ENCODE measurements around the gene SUN5.

DNA sequence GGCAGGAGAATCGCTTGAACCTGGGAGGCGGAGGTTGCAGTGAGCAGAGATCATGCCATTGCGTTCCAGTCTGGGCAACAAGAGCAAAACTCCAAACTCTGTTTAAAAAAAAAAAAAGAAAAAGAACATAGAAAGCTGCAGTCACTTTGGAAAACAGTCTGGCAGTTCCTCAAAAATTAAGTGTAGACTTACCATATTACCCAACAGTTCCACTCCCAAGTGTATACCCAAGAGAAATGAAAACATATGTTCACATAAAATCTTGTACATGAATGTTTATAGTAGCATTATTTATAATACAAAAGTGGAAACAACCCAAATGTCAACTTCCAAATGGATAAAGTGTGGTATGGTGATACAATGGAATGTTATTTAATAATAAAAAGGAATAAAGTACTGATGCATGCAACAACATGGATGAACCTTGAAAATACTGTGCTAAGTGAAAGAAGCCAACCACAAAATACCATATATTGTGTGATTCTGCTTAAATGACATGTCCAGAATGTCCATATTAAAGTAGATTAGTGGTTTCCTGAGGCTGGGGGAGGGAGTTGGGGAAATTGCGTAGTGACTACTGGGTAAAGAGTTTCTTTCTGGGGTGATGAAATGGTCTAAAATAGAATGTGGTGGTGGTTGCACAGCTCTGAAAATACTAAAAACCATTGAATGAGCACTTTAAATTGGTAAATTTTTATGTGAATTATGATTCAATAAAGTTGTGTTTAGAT is 62.9 kb downstream of the SUN5 start:
- TF ChIP-seq, protein P1, sequence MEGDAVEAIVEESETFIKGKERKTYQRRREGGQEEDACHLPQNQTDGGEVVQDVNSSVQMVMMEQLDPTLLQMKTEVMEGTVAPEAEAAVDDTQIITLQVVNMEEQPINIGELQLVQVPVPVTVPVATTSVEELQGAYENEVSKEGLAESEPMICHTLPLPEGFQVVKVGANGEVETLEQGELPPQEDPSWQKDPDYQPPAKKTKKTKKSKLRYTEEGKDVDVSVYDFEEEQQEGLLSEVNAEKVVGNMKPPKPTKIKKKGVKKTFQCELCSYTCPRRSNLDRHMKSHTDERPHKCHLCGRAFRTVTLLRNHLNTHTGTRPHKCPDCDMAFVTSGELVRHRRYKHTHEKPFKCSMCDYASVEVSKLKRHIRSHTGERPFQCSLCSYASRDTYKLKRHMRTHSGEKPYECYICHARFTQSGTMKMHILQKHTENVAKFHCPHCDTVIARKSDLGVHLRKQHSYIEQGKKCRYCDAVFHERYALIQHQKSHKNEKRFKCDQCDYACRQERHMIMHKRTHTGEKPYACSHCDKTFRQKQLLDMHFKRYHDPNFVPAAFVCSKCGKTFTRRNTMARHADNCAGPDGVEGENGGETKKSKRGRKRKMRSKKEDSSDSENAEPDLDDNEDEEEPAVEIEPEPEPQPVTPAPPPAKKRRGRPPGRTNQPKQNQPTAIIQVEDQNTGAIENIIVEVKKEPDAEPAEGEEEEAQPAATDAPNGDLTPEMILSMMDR (conservative IDR thresholded peaks at IDR 0.05): no peak
- no peak for TF ChIP-seq EZH2 (IDR thresholded peaks at IDR 0.05; ENCODE audit: low read depth)

All from PC-9 (cell line).